Duodenal mucosa (tissue), 2 donors: ENCODE measurements around the gene OR2T34.
"Not testable (repeated sequence)": the region's sequence is repeated elsewhere in the genome, so short reads cannot be mapped to it uniquely, and the experiment has no call there.

Experiments used
- H3K27ac ChIP-seq: one replicate; pipeline ENCODE4 v1.7.0; 2013; ENCODE audit warnings: low read depth, low read length
- H3K27me3 ChIP-seq, 2 donors: one replicate each; pipeline ENCODE4 v1.7.0; 2013; ENCODE audit warnings: low read length in 2 of 2, control low read depth in 1 of 2; ENCODE audit not compliant: insufficient read depth in 2 of 2, control insufficient read depth in 1 of 2
- H3K36me3 ChIP-seq, 2 donors: one replicate each; pipeline ENCODE4 v1.7.0; 2013; ENCODE audit warnings: low read length in 2 of 2, control low read depth in 1 of 2; ENCODE audit not compliant: insufficient read depth in 2 of 2, control insufficient read depth in 1 of 2
- H3K4me1 ChIP-seq, 2 donors: one replicate each; pipeline ENCODE4 v1.7.0; 2013; ENCODE audit warnings: low read length in 2 of 2, control low read depth in 1 of 2; ENCODE audit not compliant: insufficient read depth in 2 of 2, control insufficient read depth in 1 of 2
- H3K4me3 ChIP-seq, 2 donors: one replicate each; pipeline ENCODE4 v1.7.0; 2013; ENCODE audit warnings: low read length in 2 of 2, low read depth in 1 of 2
- H3K9ac ChIP-seq, 2 donors: one replicate each; pipeline ENCODE4 v1.7.0; 2013; ENCODE audit warnings: low read length in 2 of 2, low read depth in 1 of 2
- H3K9me3 ChIP-seq, 2 donors: one replicate each; pipeline ENCODE4 v1.7.0; 2013; ENCODE audit warnings: low read length in 2 of 2, control low read depth in 1 of 2; ENCODE audit not compliant: control insufficient read depth in 1 of 2

The OR2T34 gene

GRCh38 chr1:248596615-248597014, 22.1 kb upstream of the OR2T34 start:
- no peaks in the 10 kb centered on the region for H3K27me3 ChIP-seq
- H3K4me3 ChIP-seq, result no peak overlapping the region
- no peaks in the 10 kb centered on the region for H3K9me3 ChIP-seq
- no peak overlapping the region for H3K9ac ChIP-seq
- H3K36me3 ChIP-seq, result no peaks in the 10 kb centered on the region
- no peaks in the 10 kb centered on the region for H3K4me1 ChIP-seq
- no peak overlapping the region for H3K27ac ChIP-seq

DNA sequence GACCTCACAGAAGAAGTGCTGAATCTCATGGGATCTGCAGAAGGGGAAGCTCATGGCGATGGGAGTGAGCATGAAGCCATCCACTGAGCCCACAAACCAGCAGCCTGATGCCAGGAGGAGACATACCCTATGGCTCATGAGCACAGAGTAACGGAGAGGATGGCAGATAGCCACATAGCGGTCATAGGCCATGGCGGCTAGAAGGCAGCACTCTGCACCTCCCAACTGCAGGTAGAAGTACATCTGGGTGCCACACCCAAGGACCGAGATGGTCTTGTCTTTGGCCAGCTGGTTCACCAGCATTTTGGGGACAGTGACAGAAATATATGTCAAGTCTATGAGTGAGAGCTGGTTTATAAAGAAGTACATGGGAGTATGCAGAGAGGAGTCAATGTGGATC, 18.7 kb upstream of the OR2T34 start:
- Histone ChIP-seq H3K27me3 (no peaks in the 10 kb centered on the region), H3K4me1 (no peaks in the 10 kb centered on the region), H3K9ac (no peak overlapping the region), H3K4me3 (no peak overlapping the region), H3K27ac (no peak overlapping the region), H3K36me3 (no peaks in the 10 kb centered on the region), H3K9me3 (no peaks in the 10 kb centered on the region)

- H3K36me3 ChIP-seq, result no peaks in the 10 kb centered on the region
- H3K27ac ChIP-seq, result no peak overlapping the region
- H3K9ac ChIP-seq, result no peak overlapping the region
- no peaks in the 10 kb centered on the region for H3K4me1 ChIP-seq
- H3K4me3 ChIP-seq, result no peak overlapping the region
- no peaks in the 10 kb centered on the region for H3K27me3 ChIP-seq
- no peaks in the 10 kb centered on the region for H3K9me3 ChIP-seq
These were observed 18.1 kb upstream of the OR2T34 start for GRCh38 chr1:248592655-248593054.

GRCh38 chr1:248590055-248590454, 15.5 kb upstream of the OR2T34 start:
- Histone ChIP-seq H3K27ac (no peak overlapping the region), H3K27me3 (no peaks in the 10 kb centered on the region)

GRCh38 chr1:248589334-248589733, 14.8 kb upstream of the OR2T34 start:
- H3K9me3 ChIP-seq, result no peaks in the 10 kb centered on the region
- no peak overlapping the region for H3K9ac ChIP-seq
- no peak overlapping the region for H3K27ac ChIP-seq
- H3K27me3 ChIP-seq, result no peaks in the 10 kb centered on the region
- H3K36me3 ChIP-seq, result no peaks in the 10 kb centered on the region
- H3K4me3 ChIP-seq, result no peak overlapping the region
- no peaks in the 10 kb centered on the region for H3K4me1 ChIP-seq

More at GRCh38 chr1:248590055-248590454, 15.5 kb upstream of the OR2T34 start:
- Histone ChIP-seq H3K36me3 (no peaks in the 10 kb centered on the region), H3K4me1 (no peaks in the 10 kb centered on the region), H3K4me3 (no peak overlapping the region), H3K9me3 (no peaks in the 10 kb centered on the region), H3K9ac (no peak overlapping the region)

DNA sequence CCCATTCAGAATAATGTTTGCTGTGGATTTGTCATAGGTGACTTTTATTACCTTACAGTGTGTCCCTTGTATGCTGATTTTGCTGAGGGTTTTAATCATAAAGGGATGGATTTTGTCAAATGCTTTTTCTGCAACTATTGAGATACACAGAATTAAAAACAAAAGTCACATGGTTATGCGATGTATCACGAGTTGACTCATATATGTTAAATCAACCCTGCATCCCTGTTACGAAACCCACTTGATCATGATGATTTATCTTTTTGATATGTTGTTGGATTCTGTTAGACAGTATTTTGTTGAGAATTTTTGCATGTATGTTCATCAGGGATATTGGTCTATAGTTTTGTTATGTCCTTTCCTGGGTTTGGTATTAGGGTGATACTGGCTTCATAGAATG, 10.7 kb upstream of the OR2T34 start:
- Histone ChIP-seq H3K4me1 (no peaks in the 10 kb centered on the region), H3K27ac (no peak overlapping the region), H3K36me3 (no peaks in the 10 kb centered on the region), H3K9ac (no peak overlapping the region), H3K4me3 (no peak overlapping the region), H3K27me3 (no peaks in the 10 kb centered on the region), H3K9me3 (no peaks in the 10 kb centered on the region)

DNA sequence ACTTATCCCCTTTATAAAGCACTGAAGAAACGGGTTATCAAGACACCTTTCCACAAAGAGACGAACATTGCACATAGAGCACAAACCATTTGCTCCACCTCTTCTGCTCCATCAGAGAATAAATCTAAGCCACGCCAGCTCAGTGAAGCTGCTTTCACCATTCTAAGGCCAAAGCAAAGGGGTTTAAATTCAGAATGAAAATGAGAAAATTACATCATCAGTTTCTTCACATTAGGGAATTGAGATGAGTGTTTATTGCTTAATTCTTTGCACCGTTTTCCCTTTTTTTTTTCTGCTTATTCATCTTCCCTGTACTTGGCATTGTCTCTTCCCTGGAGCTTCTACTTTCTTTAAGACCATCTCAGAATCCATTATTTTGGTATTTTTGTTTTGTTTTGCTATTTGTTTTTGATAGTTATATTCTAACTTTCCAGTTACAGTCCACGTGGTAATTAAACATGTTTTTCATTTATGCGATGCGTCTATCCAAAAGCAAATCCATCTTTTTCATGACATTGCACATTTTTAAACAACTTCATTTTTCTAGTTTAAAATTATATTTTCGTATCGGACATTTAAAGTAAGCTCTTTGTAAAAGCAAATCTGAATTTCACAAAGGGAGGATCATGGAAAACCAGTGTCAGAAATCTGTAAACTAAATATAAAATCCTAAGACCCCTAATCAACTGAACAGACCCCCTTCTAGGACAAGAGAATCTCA, 1.9 kb upstream of the OR2T34 start:
- no peaks in the 10 kb centered on the region for H3K9me3 ChIP-seq
- H3K27ac ChIP-seq, result no peak overlapping the region
- no peaks in the 10 kb centered on the region for H3K27me3 ChIP-seq
- H3K9ac ChIP-seq, result no peak overlapping the region
- H3K4me1 ChIP-seq, result no peaks in the 10 kb centered on the region
- H3K4me3 ChIP-seq, result no peak overlapping the region
- no peaks in the 10 kb centered on the region for H3K36me3 ChIP-seq

- H3K27me3 ChIP-seq, H3K27ac ChIP-seq, H3K4me3 ChIP-seq, H3K4me1 ChIP-seq, H3K9me3 ChIP-seq, H3K9ac ChIP-seq, H3K36me3 ChIP-seq: not testable (repeated sequence)
These were observed 701 bp downstream of the OR2T34 start for GRCh38 chr1:248573856-248574255.

GRCh38 chr1:248572049-248572448, 2.5 kb downstream of the OR2T34 start:
- H3K27me3 ChIP-seq, H3K9me3 ChIP-seq, H3K36me3 ChIP-seq, H3K4me1 ChIP-seq, H3K27ac ChIP-seq, H3K9ac ChIP-seq, H3K4me3 ChIP-seq: not testable (repeated sequence)

DNA sequence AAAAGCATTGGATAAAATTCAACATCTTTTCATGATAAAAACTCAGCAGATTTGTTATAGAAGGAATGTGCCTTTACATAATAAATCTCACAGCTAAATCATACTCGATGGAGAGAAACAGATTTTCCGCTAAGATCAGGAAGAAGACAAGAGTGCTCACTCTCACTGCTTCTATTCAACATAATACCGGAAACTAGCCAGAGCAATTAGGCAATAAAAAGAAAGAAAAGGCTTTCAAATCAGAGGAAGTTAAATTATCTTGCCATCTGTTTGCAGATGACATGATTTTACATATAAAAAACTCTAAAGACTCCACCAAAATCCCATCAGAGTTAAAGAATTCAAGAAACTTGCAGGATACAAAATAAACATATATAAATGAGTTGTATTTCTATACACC, 3.7 kb downstream of the OR2T34 start:
- not testable (repeated sequence) for H3K36me3 ChIP-seq, H3K27me3 ChIP-seq, H3K4me1 ChIP-seq, H3K27ac ChIP-seq, H3K9ac ChIP-seq, H3K9me3 ChIP-seq, H3K4me3 ChIP-seq

DNA sequence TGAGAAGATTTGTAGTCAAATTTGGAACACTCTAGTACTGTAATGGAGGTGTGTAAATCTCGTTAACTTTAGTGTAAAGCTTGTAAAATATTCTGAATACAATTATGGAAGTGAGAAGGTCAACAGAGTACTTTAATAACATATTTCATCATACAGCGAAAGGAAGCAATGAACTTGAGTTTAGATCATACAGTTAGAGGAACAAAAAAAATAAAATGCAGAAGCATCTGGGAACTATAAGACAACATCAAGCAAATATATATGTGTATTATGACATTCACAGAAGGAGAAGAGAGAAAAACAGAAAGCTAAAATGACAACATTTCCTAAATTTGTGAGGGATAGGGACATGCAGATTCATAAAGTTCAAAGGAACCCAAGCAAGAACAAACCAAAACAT, 5.5 kb downstream of the OR2T34 start:
- not testable (repeated sequence) for H3K4me1 ChIP-seq, H3K9me3 ChIP-seq, H3K27me3 ChIP-seq, H3K9ac ChIP-seq, H3K27ac ChIP-seq, H3K36me3 ChIP-seq, H3K4me3 ChIP-seq
